AG09319 (cell line): ENCODE results near the gene GRM3.

Experiments
- DNase-seq: peaks from one replicate; pipeline ENCODE4 v3.0.0-alpha.2; 2010; ENCODE audit warnings: low read depth; ENCODE audit errors: extremely low read depth
- TF ChIP-seq, protein P1 (sequence below): IDR thresholded peaks from 2 replicates; pipeline ENCODE4 v1.5.1; 2011; ENCODE audit warnings: low read depth, mild to moderate bottlenecking, inconsistent platforms, low read length, moderate library complexity

Gene GRM3

DNA sequence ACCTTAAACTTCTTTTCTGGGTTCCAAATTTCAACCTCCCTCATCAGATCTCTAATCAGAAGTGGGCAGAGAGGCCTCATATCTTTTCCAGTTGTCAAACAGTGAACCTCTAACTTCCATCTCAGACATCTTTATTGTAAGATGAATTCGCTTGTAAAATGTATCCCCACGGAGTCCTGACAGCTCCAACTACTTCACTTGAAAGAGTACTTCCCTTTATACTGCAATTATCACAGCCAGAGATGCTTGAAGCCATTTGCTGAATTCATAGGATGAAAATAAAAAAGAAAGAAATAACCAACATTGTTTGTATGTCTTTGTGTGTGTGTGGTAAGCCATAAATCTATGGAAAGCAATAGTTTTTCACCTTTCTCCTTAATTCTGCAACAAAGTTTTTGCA is 175.2 kb downstream of the GRM3 start:
- no peak for DNase-seq
- TF ChIP-seq, protein P1, sequence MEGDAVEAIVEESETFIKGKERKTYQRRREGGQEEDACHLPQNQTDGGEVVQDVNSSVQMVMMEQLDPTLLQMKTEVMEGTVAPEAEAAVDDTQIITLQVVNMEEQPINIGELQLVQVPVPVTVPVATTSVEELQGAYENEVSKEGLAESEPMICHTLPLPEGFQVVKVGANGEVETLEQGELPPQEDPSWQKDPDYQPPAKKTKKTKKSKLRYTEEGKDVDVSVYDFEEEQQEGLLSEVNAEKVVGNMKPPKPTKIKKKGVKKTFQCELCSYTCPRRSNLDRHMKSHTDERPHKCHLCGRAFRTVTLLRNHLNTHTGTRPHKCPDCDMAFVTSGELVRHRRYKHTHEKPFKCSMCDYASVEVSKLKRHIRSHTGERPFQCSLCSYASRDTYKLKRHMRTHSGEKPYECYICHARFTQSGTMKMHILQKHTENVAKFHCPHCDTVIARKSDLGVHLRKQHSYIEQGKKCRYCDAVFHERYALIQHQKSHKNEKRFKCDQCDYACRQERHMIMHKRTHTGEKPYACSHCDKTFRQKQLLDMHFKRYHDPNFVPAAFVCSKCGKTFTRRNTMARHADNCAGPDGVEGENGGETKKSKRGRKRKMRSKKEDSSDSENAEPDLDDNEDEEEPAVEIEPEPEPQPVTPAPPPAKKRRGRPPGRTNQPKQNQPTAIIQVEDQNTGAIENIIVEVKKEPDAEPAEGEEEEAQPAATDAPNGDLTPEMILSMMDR: no peak

DNA sequence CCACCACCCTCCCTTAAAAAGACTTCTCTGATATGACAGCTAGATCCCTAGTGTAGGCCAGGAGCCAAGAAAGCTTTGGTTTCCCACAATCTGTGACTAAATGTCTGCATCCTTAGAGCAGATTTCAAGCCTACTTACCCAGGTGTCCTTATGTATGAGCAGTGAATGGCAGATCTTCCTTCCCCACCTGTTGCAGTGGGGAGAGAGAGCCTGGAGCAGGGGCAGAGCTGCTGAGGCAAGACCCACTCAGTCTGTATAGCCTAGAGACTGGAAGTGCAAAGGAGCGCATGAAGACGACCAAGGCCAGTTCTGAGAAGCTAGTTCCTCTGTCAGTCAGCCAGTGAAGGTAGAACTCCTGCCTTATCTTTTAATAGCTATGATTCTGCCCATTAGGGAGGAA is 180.1 kb downstream of the GRM3 start:
- DNase-seq: no peak
- TF ChIP-seq, protein P1: no peak

DNA sequence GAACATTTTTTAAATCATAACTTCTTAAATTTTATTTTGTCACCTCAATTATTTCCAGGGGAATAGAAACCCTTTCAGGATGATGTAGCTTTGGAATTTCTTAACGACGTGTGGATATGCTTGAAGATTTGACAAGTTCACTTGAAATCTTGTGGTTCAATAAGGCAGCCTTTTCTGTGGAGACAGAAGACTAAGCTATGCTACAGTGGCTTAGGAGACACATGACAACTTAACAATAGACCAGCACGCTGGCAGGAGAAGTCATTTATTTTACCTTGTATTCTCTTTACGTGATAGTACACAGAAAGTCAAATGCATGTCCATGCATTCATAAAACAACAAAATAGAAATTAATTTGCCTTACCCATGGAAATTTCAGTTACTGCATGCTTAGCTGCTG is 181.6 kb downstream of the GRM3 start:
- TF ChIP-seq, protein P1: no peak

DNA sequence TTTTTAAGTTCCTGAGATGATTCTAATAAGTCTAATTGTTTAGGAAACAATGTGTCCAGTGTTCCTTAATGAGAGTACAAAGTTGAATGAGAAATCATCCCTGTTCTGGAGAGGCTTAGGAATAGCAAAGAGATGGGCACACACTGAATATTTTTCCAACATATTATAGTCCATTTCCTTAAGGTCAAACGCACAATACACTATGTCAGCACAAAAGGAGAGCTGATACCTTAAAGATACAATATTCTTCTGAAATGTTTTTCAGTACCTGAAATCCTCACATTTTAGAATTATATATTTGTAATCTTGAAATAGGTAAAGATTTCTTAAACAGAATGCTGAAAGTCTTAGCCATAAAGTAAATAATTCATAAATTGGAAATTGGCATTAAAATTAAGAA is 183.2 kb downstream of the GRM3 start:
- DNase-seq: no peak
- TF ChIP-seq, protein P1: no peak

More for the DNA sequence above, 181.6 kb downstream of the GRM3 start:
- no peak for DNase-seq

DNA sequence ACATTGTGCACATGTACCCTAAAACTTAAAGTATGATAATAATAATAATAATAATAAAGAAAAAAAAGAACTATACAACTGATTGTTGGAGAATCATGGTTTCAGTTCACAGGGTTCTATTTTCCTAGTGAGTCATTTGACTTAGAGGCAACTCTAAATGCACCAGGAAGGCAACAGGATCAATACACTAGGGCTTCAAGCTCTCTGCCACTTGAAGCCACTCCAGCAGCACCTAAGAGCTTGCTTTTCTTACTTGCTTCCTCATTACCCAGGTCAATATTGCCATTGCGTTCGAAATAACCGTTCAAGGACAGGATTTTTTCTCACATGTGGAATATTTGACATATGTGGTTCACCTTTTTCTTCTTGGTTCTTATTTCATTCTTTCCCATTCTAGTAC is 189.7 kb downstream of the GRM3 start:
- DNase-seq: no peak
- TF ChIP-seq, protein P1: no peak

DNA sequence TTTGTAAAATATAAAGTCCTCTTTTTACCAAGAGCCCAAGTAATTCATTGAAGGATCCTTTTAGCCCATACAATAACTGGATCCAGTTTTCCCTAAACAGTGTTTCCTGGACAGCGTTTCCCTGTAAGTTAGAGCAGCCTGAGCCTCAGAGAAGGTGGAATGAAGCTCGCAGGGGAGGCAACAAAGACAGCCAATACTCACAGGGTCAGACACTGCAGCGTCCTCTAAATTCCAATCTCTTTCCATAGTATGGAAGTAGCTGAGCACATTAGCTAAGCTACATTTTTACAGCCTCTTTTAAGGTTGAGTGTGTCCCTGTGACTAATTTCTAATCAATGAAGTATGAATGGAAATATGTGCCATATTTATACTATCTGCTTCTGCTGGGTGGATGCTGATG is 193.5 kb downstream of the GRM3 start:
- DNase-seq: no peak
- TF ChIP-seq, protein P1: no peak

DNA sequence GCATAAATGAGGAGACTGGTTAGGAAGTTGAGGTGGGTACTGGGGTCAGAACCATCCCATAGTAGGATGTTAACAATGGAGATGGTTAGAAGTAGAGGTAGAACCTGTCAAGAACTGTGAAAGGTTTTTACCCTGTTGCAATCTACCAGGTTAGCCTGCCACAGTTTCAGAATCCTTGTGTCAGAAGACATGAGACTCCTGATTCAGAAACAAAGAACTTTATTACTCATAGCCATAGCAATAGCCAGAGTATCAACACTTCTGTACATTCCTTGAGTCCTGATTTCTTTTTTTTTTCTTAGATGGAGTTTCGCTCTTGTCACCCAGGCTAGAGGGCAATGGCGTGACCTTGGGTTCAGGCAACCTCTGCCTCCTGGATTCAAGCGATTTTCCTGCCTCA is 200.9 kb downstream of the GRM3 start:
- DNase-seq: no peak
- TF ChIP-seq, protein P1: no peak
